Measurements from ENCODE around the gene GFOD1. TPM values are rescaled to one million over a fixed set of nuclear protein-coding genes. Genes with fewer than 3 reads are reported as not detected.

Gene GFOD1
- total RNA-seq, 1 donor from 2014 or later = 2.2 TPM

GRCh38 chr6:13372076-13372475, 115.3 kb downstream of the GFOD1 start:
- no peak for TF ChIP-seq CTCF (conservative IDR thresholded peaks at IDR 0.05; ENCODE audit: low read depth, low read length)
- H3K4me3 ChIP-seq (ENCODE audit: low read depth, low read length) = no peak overlapping the region
- DNase-seq (ENCODE audit: low read depth) = no peak

DNA sequence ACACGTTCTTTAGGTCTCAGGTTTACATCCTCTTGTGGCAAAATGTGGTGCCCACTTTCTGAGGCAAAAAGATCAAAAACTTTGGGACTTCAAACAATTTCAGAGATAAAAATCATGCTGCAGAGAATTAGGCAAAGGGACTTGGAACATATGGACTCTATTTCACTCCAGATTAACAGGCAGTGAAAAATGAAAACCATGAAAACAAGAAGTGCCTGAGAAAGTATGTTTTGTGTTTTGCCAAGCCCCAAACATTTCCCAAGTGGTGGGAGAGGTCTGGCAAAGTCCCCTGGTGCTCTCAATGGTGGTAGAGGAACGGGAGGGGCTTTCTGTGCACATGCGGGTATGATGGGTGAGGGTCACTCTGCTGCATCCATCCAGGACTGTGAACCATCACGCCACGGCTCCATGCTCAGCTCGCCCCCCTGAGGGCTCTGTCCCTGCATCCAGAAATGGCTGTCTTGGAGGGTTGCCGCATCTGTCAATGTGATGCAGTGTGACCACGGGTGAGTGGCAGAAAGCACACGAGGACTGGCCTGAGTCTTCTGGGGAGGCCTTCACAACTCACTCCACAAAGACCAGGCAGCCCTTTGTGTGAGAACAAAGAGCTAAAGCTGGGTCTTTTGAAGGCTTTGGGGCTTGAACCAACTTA, 115.9 kb downstream of the GFOD1 start:
- H3K4me3 ChIP-seq (ENCODE audit: low read depth, low read length) = no peak overlapping the region
- no peak for TF ChIP-seq CTCF (conservative IDR thresholded peaks at IDR 0.05; ENCODE audit: low read depth, low read length)
- no peak for DNase-seq (ENCODE audit: low read depth)

- no peak for TF ChIP-seq CTCF (conservative IDR thresholded peaks at IDR 0.05; ENCODE audit: low read depth, low read length)
These were observed 116.8 kb downstream of the GFOD1 start for GRCh38 chr6:13370623-13371022.

DNA sequence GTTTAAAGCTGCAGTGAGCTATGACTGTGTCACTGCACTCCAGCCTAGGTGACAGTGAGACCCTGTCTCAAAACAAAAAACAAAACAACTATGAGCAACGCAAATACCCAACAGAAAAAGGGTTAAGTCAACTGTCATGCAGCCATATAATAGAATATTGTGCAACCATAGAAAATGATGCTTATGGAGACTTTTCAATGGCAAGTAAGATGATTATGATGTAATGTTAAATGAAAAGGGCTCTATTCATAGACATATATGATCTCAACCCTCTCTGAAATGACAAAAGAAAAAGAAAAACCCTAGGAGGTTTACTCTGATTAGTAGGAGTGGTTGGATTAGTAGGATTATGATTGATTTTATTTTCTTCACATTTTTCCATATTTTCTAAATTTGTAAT, 117.8 kb downstream of the GFOD1 start:
- TF ChIP-seq CTCF (conservative IDR thresholded peaks at IDR 0.05; ENCODE audit: low read depth, low read length) = no peak
- DNase-seq (ENCODE audit: low read depth) = no peak
- H3K4me3 ChIP-seq (ENCODE audit: low read depth, low read length) = no peak overlapping the region

More at GRCh38 chr6:13370623-13371022, 116.8 kb downstream of the GFOD1 start:
- DNase-seq (ENCODE audit: low read depth) = no peak
- H3K4me3 ChIP-seq (ENCODE audit: low read depth, low read length) = no peak overlapping the region

DNA sequence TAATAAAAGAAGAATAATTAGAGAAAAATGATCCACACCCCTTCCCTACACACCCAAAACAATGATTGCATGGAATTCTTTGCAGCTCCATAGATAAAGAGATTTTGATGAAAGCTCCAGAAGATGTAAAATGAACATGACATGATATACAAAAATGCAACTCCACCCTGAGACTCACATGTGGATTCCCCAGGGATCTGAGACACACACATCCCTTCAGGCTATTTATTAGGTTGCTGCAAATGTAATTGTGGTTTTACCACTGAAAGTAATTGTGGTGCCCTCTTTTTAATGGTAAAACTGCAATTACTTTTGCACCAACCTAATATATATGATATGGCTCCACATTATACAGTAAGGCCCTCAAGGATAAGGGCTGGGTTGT, 118.7 kb downstream of the GFOD1 start:
- TF ChIP-seq CTCF (conservative IDR thresholded peaks at IDR 0.05; ENCODE audit: low read depth, low read length) = no peak
- DNase-seq (ENCODE audit: low read depth) = no peak
- no peak overlapping the region for H3K4me3 ChIP-seq (ENCODE audit: low read depth, low read length)

GRCh38 chr6:13368079-13368730, 119.2 kb downstream of the GFOD1 start:
- H3K4me3 ChIP-seq (ENCODE audit: low read depth, low read length) = no peak overlapping the region
- no peak for TF ChIP-seq CTCF (conservative IDR thresholded peaks at IDR 0.05; ENCODE audit: low read depth, low read length)
- no peak for DNase-seq (ENCODE audit: low read depth)

- H3K4me3 ChIP-seq (ENCODE audit: low read depth, low read length) = no peak overlapping the region
- no peak for DNase-seq (ENCODE audit: low read depth)
- TF ChIP-seq CTCF (conservative IDR thresholded peaks at IDR 0.05; ENCODE audit: low read depth, low read length) = no peak
These were observed 120.0 kb downstream of the GFOD1 start for GRCh38 chr6:13367396-13367795.
